Activated T-helper 2 cell treated with anti-CD3 and anti-CD28 coated beads, Interferon-gamma antibody, Interleukin-2, Interleukin-4, amounts not matched to agents 10 μg/mL and 5 μg/mL and 100 μg/mL, durations not matched to agents 14 hours and 24 hours and 36 hours (primary cell): ENCODE data around the gene ZC3H7B. TPM values are rescaled to one million over a fixed set of nuclear protein-coding genes. Genes with fewer than 3 reads are reported as not detected.
"Not testable (repeated sequence)": the region's sequence is repeated elsewhere in the genome, so short reads cannot be mapped to it uniquely, and the experiment has no call there.

Source experiments
- DNase-seq: peaks from one replicate; pipeline ENCODE4 v3.0.0; 2021; ENCODE audit warnings: low spot score
- H3K27ac Mint-ChIP-seq: one replicate; pipeline ENCODE4 v1.8.0; 2021; ENCODE audit warnings: mixed read lengths
- H3K27me3 Mint-ChIP-seq: one replicate; pipeline ENCODE4 v1.8.0; 2021; ENCODE audit warnings: low read depth, mixed read lengths
- H3K36me3 Mint-ChIP-seq: one replicate; pipeline ENCODE4 v1.8.0; 2021; ENCODE audit warnings: low read depth, mixed read lengths
- H3K4me1 Mint-ChIP-seq: one replicate; pipeline ENCODE4 v1.8.0; 2021; ENCODE audit warnings: low read depth, mixed read lengths
- H3K4me3 Mint-ChIP-seq: one replicate; pipeline ENCODE4 v1.8.0; 2021; ENCODE audit warnings: low read depth, mild to moderate bottlenecking, moderate library complexity, mixed read lengths
- H3K9me3 Mint-ChIP-seq: one replicate; pipeline ENCODE4 v1.8.0; 2021; ENCODE audit warnings: mixed read lengths
- intact Hi-C: fragments of 100-400 bp; cut with micrococcal nuclease; formaldehyde crosslinking; loops from one replicate; pipeline ENCODE4 v1.15.1; 2023
- total RNA-seq: library from RNA; stranded (reverse); gene quantifications from 2 replicates; pipeline ENCODE4 v1.2.3, GENCODE V29; 2022

Gene ZC3H7B
- total RNA-seq, 1 donor from 2014 or later = 66.0 TPM

GRCh38 chr22:41383085-41383484 lies 81.8 kb downstream of the ZC3H7B start:
- H3K4me3 Mint-ChIP-seq = peak overlapping the region; percentile 74
- intact Hi-C loops = no loop called here
- H3K27ac Mint-ChIP-seq = peak overlapping the region; percentile 4

GRCh38 chr22:41384128-41384527 lies 82.8 kb downstream of the ZC3H7B start:
- H3K27ac Mint-ChIP-seq = no peak overlapping the region
- H3K36me3 Mint-ChIP-seq = no peaks in the 10 kb centered on the region
- DNase-seq = no peak
- H3K9me3 Mint-ChIP-seq = no peaks in the 10 kb centered on the region
- peaks cover 6% of the 10 kb centered on the region for H3K4me1 Mint-ChIP-seq
- H3K27me3 Mint-ChIP-seq = no peaks in the 10 kb centered on the region
- H3K4me3 Mint-ChIP-seq = no peak overlapping the region
- intact Hi-C loops = no loop called here

More at GRCh38 chr22:41383085-41383484, 81.8 kb downstream of the ZC3H7B start:
- Mint-ChIP-seq H3K27me3 (no peaks in the 10 kb centered on the region), H3K4me1 (peaks cover 6% of the 10 kb centered on the region), H3K36me3 (no peaks in the 10 kb centered on the region), H3K9me3 (no peaks in the 10 kb centered on the region)
- DNase-seq = no peak

GRCh38 chr22:41387341-41387740 lies 86.0 kb downstream of the ZC3H7B start:
- Mint-ChIP-seq H3K36me3 (no peaks in the 10 kb centered on the region), H3K27me3 (no peaks in the 10 kb centered on the region), H3K4me3 (no peak overlapping the region), H3K9me3 (no peaks in the 10 kb centered on the region), H3K27ac (no peak overlapping the region), H3K4me1 (no peaks in the 10 kb centered on the region)
- intact Hi-C loops = no loop called here
- DNase-seq = no peak

GRCh38 chr22:41394012-41394356 lies 92.7 kb downstream of the ZC3H7B start:
- no peaks in the 10 kb centered on the region for H3K36me3 Mint-ChIP-seq
- H3K27ac Mint-ChIP-seq = no peak overlapping the region
- no peaks in the 10 kb centered on the region for H3K4me1 Mint-ChIP-seq
- intact Hi-C loops = no loop called here
- no peaks in the 10 kb centered on the region for H3K9me3 Mint-ChIP-seq
- no peaks in the 10 kb centered on the region for H3K27me3 Mint-ChIP-seq
- no peak for DNase-seq
- H3K4me3 Mint-ChIP-seq = no peak overlapping the region

- no peaks in the 10 kb centered on the region for H3K27me3 Mint-ChIP-seq
- no peak for DNase-seq
- no peaks in the 10 kb centered on the region for H3K4me1 Mint-ChIP-seq
- no peaks in the 10 kb centered on the region for H3K36me3 Mint-ChIP-seq
- no peak overlapping the region for H3K27ac Mint-ChIP-seq
- H3K9me3 Mint-ChIP-seq = no peaks in the 10 kb centered on the region
- intact Hi-C loops = no loop called here
- H3K4me3 Mint-ChIP-seq = no peak overlapping the region
Observed at GRCh38 chr22:41395531-41396240, 94.4 kb downstream of the ZC3H7B start.

- no peak overlapping the region for H3K27ac Mint-ChIP-seq
Observed at GRCh38 chr22:41397143-41397811, 96.0 kb downstream of the ZC3H7B start.

DNA sequence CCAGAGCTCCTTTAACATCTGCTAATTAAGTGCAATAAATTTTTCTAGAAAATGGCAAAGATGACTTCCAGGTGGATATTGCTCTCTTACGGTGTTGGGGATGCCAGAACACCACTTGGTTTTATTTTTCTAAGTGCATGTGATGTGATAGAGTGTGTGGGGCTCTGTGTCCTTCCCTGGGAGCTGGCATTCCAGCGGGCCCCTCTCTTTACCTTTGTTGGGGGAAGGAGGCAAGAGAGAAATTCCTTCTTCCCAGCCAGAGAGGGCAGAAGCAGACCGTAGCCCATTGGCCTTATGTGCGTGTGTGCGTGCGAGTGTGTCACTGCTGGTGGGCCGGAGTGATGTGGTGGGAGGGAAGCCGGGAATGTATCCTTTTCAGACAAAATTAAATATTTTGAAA lies 97.6 kb downstream of the ZC3H7B start:
- no peaks in the 10 kb centered on the region for H3K9me3 Mint-ChIP-seq
- H3K27me3 Mint-ChIP-seq = no peaks in the 10 kb centered on the region
- H3K36me3 Mint-ChIP-seq = no peaks in the 10 kb centered on the region
- H3K4me1 Mint-ChIP-seq = peaks cover 4% of the 10 kb centered on the region
- intact Hi-C loops = no loop called here
- no peak overlapping the region for H3K4me3 Mint-ChIP-seq
- no peak for DNase-seq
- H3K27ac Mint-ChIP-seq = no peak overlapping the region

More at GRCh38 chr22:41397143-41397811, 96.0 kb downstream of the ZC3H7B start:
- no peaks in the 10 kb centered on the region for H3K27me3 Mint-ChIP-seq
- H3K36me3 Mint-ChIP-seq = no peaks in the 10 kb centered on the region
- H3K4me3 Mint-ChIP-seq = no peak overlapping the region
- no peaks in the 10 kb centered on the region for H3K9me3 Mint-ChIP-seq
- intact Hi-C loops = no loop called here
- no peak for DNase-seq
- no peaks in the 10 kb centered on the region for H3K4me1 Mint-ChIP-seq

- H3K4me1 Mint-ChIP-seq = peaks cover 11% of the 10 kb centered on the region
- no peak for DNase-seq
- no peak overlapping the region for H3K27ac Mint-ChIP-seq
- intact Hi-C loops = loop anchor here (2.0 kb wide), 1 partner anchor 125 kb away; no protein-coding TSS in a partner anchor
- no peak overlapping the region for H3K4me3 Mint-ChIP-seq
- no peaks in the 10 kb centered on the region for H3K9me3 Mint-ChIP-seq
- no peaks in the 10 kb centered on the region for H3K36me3 Mint-ChIP-seq
- no peaks in the 10 kb centered on the region for H3K27me3 Mint-ChIP-seq
Observed at GRCh38 chr22:41401781-41402648, 100.7 kb downstream of the ZC3H7B start.

- not testable (repeated sequence) for DNase-seq, H3K27ac Mint-ChIP-seq, H3K27me3 Mint-ChIP-seq, H3K36me3 Mint-ChIP-seq, H3K9me3 Mint-ChIP-seq, H3K4me3 Mint-ChIP-seq
- peaks cover 11% of the 10 kb centered on the region for H3K4me1 Mint-ChIP-seq
- intact Hi-C loops = loop anchor here (2.0 kb wide), 1 partner anchor 124 kb away; no protein-coding TSS in a partner anchor
Observed at GRCh38 chr22:41402851-41403250, 101.5 kb downstream of the ZC3H7B start.

DNA sequence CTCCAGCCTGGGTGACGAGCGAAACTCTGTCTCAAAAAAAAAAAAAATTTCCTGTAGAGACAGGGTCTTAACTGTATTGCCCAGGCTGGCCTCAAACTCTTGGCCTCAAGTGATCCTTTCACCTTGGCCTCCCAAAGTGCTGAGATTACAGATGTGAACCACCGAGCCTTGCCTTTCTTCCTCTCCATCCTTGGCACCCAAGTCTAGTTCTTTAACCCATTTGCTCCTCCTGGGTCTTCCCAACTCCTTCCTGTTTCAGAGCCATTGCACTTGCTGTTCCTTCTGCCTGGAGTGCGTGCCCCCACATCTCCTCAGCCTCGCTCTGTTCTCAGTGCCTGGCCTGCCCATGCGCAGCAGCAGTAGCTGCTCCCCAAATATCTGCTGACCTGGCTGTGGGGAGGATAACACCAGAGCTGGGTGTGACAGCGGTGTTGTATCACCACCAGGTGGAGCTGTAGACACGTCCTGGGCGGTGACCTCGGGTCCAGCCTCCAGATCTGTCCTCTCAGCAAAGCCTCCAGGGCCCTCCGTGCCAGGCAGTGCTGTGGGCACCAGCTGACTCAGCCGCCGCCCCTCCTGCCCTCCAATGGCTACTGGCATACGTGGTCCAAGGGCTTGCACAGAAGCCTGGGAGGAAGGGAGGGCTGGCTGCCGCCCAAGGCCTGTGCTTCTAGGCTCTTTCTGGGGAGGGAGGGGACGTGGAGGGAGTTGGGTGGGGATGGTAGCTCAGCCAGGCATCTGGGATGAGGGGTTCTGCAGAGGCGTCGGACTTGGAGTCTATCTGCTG lies 102.4 kb downstream of the ZC3H7B start:
- Mint-ChIP-seq H3K4me3 (no peak overlapping the region), H3K27me3 (no peaks in the 10 kb centered on the region), H3K4me1 (peaks cover 11% of the 10 kb centered on the region)

GRCh38 chr22:41405588-41405987 lies 104.3 kb downstream of the ZC3H7B start:
- peaks cover 11% of the 10 kb centered on the region for H3K4me1 Mint-ChIP-seq
- H3K4me3 Mint-ChIP-seq = no peak overlapping the region
- H3K36me3 Mint-ChIP-seq = no peaks in the 10 kb centered on the region
- H3K27me3 Mint-ChIP-seq = no peaks in the 10 kb centered on the region
- intact Hi-C loops = no loop called here
- no peaks in the 10 kb centered on the region for H3K9me3 Mint-ChIP-seq
- peak overlapping the region; percentile 18 for H3K27ac Mint-ChIP-seq
- DNase-seq = no peak

More for the DNA sequence above, 102.4 kb downstream of the ZC3H7B start:
- H3K27ac Mint-ChIP-seq = no peak overlapping the region
- intact Hi-C loops = loop anchor here (2.0 kb wide), 1 partner anchor 123 kb away; no protein-coding TSS in a partner anchor
- H3K9me3 Mint-ChIP-seq = no peaks in the 10 kb centered on the region
- no peaks in the 10 kb centered on the region for H3K36me3 Mint-ChIP-seq
- DNase-seq = peak; percentile 82

GRCh38 chr22:41406410-41406809 lies 105.1 kb downstream of the ZC3H7B start:
- Mint-ChIP-seq H3K4me3 (no peak overlapping the region), H3K9me3 (no peaks in the 10 kb centered on the region), H3K27me3 (no peaks in the 10 kb centered on the region), H3K4me1 (peaks cover 11% of the 10 kb centered on the region), H3K27ac (peak overlapping the region; percentile 20), H3K36me3 (no peaks in the 10 kb centered on the region)
- no peak for DNase-seq
- intact Hi-C loops = no loop called here
